Activated CD4-positive, CD25-positive, alpha-beta regulatory T cell treated with anti-CD3 and anti-CD28 coated beads, Interleukin-2, amount 50 U/mL, for 24 hours (primary cell): ENCODE results near the gene TRIM15.
"Not testable (repeated sequence)": the region's sequence is repeated elsewhere in the genome, so short reads cannot be mapped to it uniquely, and the experiment has no call there.

Source experiments
- ATAC-seq, 2 donors: fragments of 150-1000 bp; cut with Tn5 transposase; one replicate each; pipeline ENCODE4 v1.10.0; 2021; ENCODE audit warnings: mild to moderate bottlenecking in 1 of 2, moderate library complexity in 1 of 2

The TRIM15 gene

DNA sequence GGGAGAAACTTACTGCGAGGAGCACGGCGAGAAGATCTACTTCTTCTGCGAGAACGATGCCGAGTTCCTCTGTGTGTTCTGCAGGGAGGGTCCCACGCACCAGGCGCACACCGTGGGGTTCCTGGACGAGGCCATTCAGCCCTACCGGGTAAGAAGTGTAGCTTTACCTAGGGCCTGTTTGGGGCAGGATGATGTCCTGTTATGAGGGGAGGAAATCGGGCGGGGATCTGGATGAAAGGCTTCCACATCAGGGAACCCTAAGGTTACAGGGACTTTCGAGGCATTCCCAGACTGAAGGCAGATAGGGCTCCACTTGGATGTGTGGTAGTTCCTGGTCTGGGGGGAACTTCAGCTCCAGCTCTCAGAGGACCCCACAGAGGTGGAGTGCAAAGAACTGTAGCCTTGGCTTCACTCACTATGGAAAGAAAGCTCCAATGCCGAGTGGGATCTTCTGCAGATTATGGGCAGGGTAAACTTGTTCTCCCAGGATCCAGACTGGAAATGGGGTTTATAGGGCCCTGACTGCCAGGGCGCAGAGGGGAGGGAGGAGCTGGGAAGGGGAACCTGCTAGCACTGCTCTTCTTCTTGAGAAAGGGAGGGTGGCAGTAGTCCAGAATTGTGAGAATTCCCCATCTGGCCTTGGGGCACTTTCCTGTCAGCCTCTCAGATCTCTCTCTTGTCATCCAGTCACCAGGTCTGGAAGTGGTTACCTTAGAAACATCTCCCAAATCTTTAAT, 740 bp downstream of the TRIM15 start:
- no peak for ATAC-seq

DNA sequence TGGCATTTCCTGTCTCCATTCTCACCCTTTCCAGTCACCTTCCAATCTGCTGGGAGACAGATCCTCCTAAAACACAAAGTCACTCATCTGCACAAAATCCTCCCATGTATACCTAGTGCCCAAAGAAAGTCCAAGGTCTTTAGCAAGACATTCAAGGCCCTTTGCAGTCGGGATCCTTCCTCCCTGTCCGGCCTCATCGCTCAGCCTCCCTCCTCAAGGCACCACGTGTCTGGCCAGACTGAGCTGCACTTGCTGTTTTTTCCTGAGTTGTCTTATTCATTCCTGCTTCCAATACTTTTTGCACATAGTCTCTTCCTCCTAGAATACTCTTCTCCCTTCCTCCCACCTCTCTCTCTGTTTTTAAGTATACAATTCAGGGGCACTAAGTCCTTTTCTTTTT, 1.4 kb downstream of the TRIM15 start:
- ATAC-seq, result no peak

- not testable (repeated sequence) for ATAC-seq
Observed at GRCh38 chr6:30165238-30165637, 1.9 kb downstream of the TRIM15 start.

DNA sequence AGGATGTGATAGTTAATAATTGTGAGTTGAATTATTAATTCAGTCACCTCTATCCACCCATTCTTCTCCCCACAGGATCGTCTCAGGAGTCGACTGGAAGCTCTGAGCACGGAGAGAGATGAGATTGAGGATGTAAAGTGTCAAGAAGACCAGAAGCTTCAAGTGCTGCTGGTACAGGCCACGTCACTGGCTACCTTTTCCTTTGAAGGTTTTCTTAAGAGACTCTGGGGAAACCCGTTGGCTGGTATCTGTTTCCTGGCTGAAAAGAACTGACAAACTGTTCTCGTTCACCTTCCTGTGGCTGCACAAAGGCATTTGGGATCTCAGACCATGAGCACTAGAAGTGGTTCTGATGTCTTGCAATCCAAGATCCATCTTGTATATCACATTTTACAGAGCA, 3.8 kb downstream of the TRIM15 start:
- ATAC-seq, result no peak

- ATAC-seq, result no peak
Observed at GRCh38 chr6:30168741-30169140, 5.4 kb downstream of the TRIM15 start.

- peak; percentile 64 to 83 for ATAC-seq
Observed at GRCh38 chr6:30169658-30170614, 6.6 kb downstream of the TRIM15 start.

DNA sequence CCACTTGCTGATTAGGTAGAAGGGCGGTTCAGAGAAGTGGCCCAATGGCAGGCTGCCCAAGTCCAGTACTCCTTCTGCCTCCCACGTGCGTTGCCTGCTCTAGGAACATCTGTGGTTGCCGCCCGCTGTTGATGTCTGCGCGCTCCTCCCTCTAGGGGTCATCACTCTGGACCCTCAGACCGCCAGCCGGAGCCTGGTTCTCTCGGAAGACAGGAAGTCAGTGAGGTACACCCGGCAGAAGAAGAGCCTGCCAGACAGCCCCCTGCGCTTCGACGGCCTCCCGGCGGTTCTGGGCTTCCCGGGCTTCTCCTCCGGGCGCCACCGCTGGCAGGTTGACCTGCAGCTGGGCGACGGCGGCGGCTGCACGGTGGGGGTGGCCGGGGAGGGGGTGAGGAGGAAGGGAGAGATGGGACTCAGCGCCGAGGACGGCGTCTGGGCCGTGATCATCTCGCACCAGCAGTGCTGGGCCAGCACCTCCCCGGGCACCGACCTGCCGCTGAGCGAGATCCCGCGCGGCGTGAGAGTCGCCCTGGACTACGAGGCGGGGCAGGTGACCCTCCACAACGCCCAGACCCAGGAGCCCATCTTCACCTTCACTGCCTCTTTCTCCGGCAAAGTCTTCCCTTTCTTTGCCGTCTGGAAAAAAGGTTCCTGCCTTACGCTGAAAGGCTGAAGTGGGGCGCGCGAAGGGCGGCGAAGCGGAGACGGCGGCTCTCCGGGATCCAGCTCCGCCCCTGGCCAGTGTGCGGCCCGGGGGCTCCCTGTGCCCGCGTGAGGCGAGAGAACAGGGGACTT, 8.5 kb downstream of the TRIM15 start:
- ATAC-seq, result no peak

GRCh38 chr6:30172681-30173080, 9.3 kb downstream of the TRIM15 start:
- ATAC-seq, result no peak

DNA sequence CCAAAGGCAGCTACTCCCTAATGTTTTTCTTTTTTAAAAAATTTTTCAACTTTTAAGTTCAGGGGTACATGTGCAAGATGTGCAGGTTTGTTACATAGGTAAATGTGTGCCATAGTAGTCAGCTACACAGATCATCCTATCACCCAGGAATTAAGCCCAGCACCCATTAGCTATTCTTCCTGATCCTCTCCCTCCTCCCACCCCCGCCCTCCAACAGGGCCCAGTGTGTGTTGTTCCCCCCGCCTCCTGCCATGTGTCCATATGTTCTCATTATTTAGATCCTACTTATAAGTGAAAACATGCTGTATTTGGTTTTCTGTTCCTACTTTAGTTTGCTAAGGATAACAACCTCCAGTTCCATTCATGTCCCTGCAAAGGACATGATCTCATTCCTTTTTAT, 12.4 kb downstream of the TRIM15 start:
- ATAC-seq, result no peak

DNA sequence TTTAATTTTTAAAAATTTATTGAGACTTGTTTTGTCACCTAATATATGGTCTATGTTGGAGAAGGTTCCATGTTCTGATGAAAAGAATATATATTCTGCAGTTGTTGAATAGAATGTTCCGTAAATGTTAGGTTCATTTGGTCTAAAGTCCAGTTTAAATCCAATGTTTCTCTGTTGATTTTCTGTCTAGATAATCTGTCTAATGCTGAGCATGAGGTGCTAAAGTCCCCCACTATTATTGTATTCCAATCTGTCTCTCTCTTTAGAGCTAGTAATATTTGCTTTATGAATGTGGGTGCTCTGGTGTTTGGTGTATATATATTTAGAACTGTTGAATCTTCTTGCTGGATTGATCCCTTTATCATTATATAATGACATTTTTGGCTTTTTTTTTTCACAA, 15.5 kb downstream of the TRIM15 start:
- ATAC-seq, result no peak

- ATAC-seq, result no peak
Observed at GRCh38 chr6:30180145-30180544, 16.8 kb downstream of the TRIM15 start.

GRCh38 chr6:30184417-30185031, 21.2 kb downstream of the TRIM15 start:
- ATAC-seq, result no peak

DNA sequence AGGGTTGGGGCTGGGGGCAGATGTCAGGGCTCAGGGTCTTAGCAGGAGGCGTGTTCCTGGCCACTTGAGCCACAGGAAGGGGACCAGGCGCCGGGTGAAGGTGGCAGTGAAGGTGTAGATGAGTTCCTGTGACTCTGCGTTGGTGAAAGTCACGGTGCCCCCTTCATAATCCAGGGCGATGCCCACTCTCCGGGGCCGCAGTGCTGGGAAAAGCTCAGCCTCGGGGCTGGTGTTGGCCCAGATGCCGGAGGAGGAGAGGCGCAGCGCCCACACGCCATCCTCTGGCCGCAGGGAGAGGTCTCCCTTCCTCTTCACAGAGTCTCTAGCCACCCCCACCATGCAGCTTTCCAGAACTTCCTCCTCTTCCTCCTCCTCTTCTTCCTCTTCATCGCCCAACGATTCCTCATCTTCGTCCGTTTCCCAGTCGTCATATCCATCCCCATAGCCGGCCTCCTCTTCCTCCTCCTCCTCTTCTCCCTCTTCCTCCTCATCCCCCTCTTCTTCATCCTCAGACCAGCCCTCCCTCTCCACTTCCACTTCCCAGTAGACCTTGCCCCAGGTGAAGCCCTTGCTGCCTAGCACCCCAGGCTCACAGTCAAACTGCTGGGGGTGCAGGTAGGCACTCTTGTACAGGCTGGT, 22.6 kb downstream of the TRIM15 start:
- ATAC-seq, result no peak

GRCh38 chr6:30188541-30188940, 25.2 kb downstream of the TRIM15 start:
- no peak for ATAC-seq

DNA sequence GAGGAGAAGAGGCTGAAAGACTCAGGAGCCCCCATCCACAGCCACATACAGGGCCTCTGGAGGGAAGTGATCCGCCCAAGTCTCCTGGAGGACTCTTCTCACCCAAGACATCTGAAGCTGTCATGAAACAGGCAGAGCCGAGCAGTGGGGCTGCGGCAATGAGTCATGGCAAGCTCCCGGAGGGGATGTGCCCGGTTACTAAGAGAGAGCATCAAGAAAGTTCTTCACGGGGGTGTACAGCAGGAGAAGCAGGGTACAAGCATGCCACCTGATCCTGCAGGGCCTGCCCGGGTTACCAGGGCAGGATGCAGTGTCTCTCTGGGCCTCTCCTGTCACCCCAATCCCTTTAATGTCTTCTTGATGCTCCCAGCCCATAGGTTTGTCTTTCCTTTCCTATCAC, 28.7 kb downstream of the TRIM15 start:
- no peak for ATAC-seq

GRCh38 chr6:30194797-30195690, 31.7 kb downstream of the TRIM15 start:
- ATAC-seq, result no peak

GRCh38 chr6:30195951-30196350, 32.6 kb downstream of the TRIM15 start:
- no peak for ATAC-seq

DNA sequence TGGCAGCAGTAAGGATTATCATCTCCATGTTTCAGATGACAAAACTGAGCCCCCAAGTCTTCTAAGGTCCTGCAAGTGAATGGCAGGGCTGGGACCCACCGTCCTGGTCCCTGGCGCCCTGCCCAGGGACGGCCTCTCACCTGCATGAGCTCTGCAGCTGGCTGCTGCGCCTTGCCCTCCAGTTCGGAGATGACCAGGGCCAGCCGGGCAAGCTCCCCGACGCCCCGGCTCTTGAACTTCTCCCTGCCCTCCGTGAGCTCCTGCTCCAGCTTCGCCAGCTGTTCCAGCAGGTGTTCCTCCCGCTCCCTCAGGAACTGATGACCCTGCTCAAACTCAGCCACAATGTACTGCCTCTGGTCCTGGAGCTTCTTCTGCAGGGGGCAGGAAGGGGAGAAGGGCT, 33.0 kb downstream of the TRIM15 start:
- ATAC-seq, result no peak

- ATAC-seq, result no peak
Observed at GRCh38 chr6:30198166-30199084, 35.1 kb downstream of the TRIM15 start.
